ENCODE data around the gene FRG1. TPM values are rescaled to one million over a fixed set of nuclear protein-coding genes. Genes with fewer than 3 reads are reported as not detected.
"Not testable (repeated sequence)": the region's sequence is repeated elsewhere in the genome, so short reads cannot be mapped to it uniquely, and the experiment has no call there.

Gene FRG1
- total and polyA plus RNA-seq, 2 donors from 2014 or later: 43.2 to 60.6 TPM

GRCh38 chr4:189904420-189905027, 36.1 kb upstream of the FRG1 start:
- H3K9ac ChIP-seq (ENCODE audit: low read length in 3 of 3); H3K27me3 ChIP-seq (ENCODE audit: control insufficient read depth, insufficient read depth, low read length); intact Hi-C loops (cut with DNase I); H3K27ac ChIP-seq (ENCODE audit: low read depth in 2 of 2, low read length in 2 of 2); H3K4me3 ChIP-seq (ENCODE audit: low read length in 3 of 3); FAIRE-seq; H3K36me3 ChIP-seq (ENCODE audit: control insufficient read depth in 2 of 3, insufficient read depth in 3 of 3, low read length in 3 of 3); H3K4me1 ChIP-seq (ENCODE audit: control insufficient read depth in 2 of 3, insufficient read depth in 2 of 3, low read depth in 1 of 3, low read length in 3 of 3); H3K9me3 ChIP-seq (ENCODE audit: control insufficient read depth in 2 of 3, insufficient read depth in 1 of 3, low read length in 3 of 3): not testable (repeated sequence)
- peak in 4 of 5 donors; percentile 65 to 87 (median 76) for DNase-seq
- peak; percentile 59 for TF ChIP-seq CTCF (IDR thresholded peaks at IDR 0.05; ENCODE audit: borderline replicate concordance, extremely low read depth, insufficient read depth)

- no peaks in the 10 kb centered on the region for H3K36me3 ChIP-seq (ENCODE audit: control insufficient read depth in 2 of 3, insufficient read depth in 3 of 3, low read length in 3 of 3)
- no peak for DNase-seq
- H3K27me3 ChIP-seq (ENCODE audit: control insufficient read depth, insufficient read depth, low read length): no peaks in the 10 kb centered on the region
- no peak overlapping the region for H3K9ac ChIP-seq (ENCODE audit: low read length in 3 of 3)
- no peaks in the 10 kb centered on the region for H3K9me3 ChIP-seq (ENCODE audit: control insufficient read depth in 2 of 3, insufficient read depth in 1 of 3, low read length in 3 of 3)
- intact Hi-C loops (cut with DNase I): no loop called here
- TF ChIP-seq CTCF (IDR thresholded peaks at IDR 0.05; ENCODE audit: borderline replicate concordance, extremely low read depth, insufficient read depth): no peak
- H3K27ac ChIP-seq (ENCODE audit: low read depth in 2 of 2, low read length in 2 of 2): no peak overlapping the region
- H3K4me3 ChIP-seq (ENCODE audit: low read length in 3 of 3): no peak overlapping the region
- FAIRE-seq: no peak
- no peaks in the 10 kb centered on the region for H3K4me1 ChIP-seq (ENCODE audit: control insufficient read depth in 2 of 3, insufficient read depth in 2 of 3, low read depth in 1 of 3, low read length in 3 of 3)
Measured at GRCh38 chr4:189912170-189912569, 28.5 kb upstream of the FRG1 start.

GRCh38 chr4:189917161-189917891, 23.3 kb upstream of the FRG1 start:
- intact Hi-C loops (cut with DNase I): no loop called here
- Histone ChIP-seq H3K27me3 (ENCODE audit: control insufficient read depth, insufficient read depth, low read length) (no peaks in the 10 kb centered on the region), H3K9me3 (ENCODE audit: control insufficient read depth in 2 of 3, insufficient read depth in 1 of 3, low read length in 3 of 3) (no peaks in the 10 kb centered on the region), H3K27ac (ENCODE audit: low read depth in 2 of 2, low read length in 2 of 2) (no peak overlapping the region), H3K9ac (ENCODE audit: low read length in 3 of 3) (no peak overlapping the region), H3K36me3 (ENCODE audit: control insufficient read depth in 2 of 3, insufficient read depth in 3 of 3, low read length in 3 of 3) (no peaks in the 10 kb centered on the region), H3K4me3 (ENCODE audit: low read length in 3 of 3) (no peak overlapping the region), H3K4me1 (ENCODE audit: control insufficient read depth in 2 of 3, insufficient read depth in 2 of 3, low read depth in 1 of 3, low read length in 3 of 3) (no peaks in the 10 kb centered on the region)
- TF ChIP-seq CTCF (IDR thresholded peaks at IDR 0.05; ENCODE audit: borderline replicate concordance, extremely low read depth, insufficient read depth): no peak
- FAIRE-seq: no peak
- DNase-seq: no peak
